ENCODE results near the gene TSFM.

- no peak for TF ChIP-seq CTCF (IDR thresholded peaks at IDR 0.05)
- TF ChIP-seq POLR2A (IDR thresholded peaks at IDR 0.05), result no peak
Measured at GRCh38 chr12:57740656-57741412, 41.8 kb upstream of the TSFM start.

Data from suprapubic skin (tissue), 3 donors.